Measurements from ENCODE around the gene NAT8. TPM values are rescaled to one million over a fixed set of nuclear protein-coding genes. Genes with fewer than 3 reads are reported as not detected.
"Not testable (repeated sequence)": the region's sequence is repeated elsewhere in the genome, so short reads cannot be mapped to it uniquely, and the experiment has no call there.

Gene NAT8
- total RNA-seq, 4 donors from 2014 or later, result not detected

DNA sequence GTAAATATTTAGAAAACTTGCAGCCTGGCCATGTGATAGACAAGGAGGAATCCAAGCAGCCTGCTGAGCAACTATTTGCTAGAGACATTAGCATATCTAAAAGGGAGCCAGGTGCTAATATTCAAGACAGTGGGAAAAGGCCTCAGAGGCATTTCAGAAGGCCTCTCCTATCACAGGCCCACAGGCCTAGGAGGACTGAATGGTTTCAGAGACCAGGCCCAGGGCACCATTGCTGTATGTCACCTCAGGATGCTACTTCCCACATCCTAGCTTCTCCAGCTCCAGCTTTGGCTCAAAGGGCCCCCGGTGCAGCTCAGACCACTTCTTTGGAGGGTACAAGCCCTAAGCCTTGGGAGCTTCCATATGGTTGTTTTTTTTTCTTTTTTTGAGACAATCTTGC, 3.8 kb downstream of the NAT8 start:
- ATAC-seq (ENCODE audit: low FRiP score) (no peak), DNase-seq (ENCODE audit: low spot score) (no peak)
- TF ChIP-seq, protein P1, sequence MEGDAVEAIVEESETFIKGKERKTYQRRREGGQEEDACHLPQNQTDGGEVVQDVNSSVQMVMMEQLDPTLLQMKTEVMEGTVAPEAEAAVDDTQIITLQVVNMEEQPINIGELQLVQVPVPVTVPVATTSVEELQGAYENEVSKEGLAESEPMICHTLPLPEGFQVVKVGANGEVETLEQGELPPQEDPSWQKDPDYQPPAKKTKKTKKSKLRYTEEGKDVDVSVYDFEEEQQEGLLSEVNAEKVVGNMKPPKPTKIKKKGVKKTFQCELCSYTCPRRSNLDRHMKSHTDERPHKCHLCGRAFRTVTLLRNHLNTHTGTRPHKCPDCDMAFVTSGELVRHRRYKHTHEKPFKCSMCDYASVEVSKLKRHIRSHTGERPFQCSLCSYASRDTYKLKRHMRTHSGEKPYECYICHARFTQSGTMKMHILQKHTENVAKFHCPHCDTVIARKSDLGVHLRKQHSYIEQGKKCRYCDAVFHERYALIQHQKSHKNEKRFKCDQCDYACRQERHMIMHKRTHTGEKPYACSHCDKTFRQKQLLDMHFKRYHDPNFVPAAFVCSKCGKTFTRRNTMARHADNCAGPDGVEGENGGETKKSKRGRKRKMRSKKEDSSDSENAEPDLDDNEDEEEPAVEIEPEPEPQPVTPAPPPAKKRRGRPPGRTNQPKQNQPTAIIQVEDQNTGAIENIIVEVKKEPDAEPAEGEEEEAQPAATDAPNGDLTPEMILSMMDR (IDR thresholded peaks at IDR 0.05), result no peak

DNA sequence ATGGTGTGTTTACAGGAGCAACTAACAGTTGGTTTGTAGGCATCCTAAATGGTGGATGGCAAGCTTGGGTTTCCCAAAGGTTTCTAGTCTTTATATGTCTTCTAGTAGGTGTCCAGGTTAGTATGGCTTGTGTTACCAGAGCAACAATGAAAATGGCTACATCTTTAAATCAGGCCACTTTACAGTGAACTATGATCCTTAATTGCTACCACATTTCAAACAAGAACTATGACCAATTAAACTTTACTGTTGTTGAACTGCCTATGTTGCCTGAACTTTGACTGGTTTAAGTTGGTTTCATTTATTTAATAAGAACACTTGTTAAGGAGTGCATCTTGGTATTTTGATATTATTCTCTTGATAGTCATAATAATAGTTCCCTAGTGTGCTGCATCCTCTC, 5.2 kb downstream of the NAT8 start:
- ATAC-seq (ENCODE audit: low FRiP score); DNase-seq (ENCODE audit: low spot score): not testable (repeated sequence)

DNA sequence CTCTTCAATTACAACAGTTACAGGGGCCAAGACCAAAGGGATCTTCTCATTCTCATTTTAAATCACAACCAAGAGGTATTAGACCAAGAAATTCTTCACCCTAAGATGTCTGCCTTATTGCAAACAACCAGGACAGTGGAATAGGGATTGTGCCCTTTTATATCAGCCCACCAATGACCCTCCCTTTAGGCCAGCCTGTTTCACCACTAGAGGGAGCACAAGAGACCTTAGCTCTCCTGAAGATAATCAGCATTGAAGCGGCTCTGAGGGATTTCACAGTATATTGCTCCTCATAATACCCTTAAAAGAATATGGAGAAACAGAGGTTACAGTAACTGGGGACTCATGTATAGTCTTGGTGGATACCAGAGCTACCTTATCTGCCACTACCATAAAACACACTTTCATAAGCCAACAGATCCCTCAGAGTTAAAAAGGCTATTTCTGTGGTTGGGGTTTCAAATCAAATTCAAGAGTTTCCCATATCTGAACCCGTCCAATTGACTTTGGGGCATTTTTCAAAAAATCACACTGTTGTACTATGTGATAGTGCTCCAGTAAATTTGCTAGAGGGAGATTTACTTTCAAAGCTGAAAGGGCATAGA, 11.5 kb downstream of the NAT8 start:
- not testable (repeated sequence) for ATAC-seq (ENCODE audit: low FRiP score); DNase-seq (ENCODE audit: low spot score)

- not testable (repeated sequence) for DNase-seq (ENCODE audit: low spot score); ATAC-seq (ENCODE audit: low FRiP score)
These were observed 13.7 kb downstream of the NAT8 start for GRCh38 chr2:73628493-73628892.

GRCh38 chr2:73626237-73626636, 16.0 kb downstream of the NAT8 start:
- ATAC-seq (ENCODE audit: low FRiP score); DNase-seq (ENCODE audit: low spot score): not testable (repeated sequence)

DNA sequence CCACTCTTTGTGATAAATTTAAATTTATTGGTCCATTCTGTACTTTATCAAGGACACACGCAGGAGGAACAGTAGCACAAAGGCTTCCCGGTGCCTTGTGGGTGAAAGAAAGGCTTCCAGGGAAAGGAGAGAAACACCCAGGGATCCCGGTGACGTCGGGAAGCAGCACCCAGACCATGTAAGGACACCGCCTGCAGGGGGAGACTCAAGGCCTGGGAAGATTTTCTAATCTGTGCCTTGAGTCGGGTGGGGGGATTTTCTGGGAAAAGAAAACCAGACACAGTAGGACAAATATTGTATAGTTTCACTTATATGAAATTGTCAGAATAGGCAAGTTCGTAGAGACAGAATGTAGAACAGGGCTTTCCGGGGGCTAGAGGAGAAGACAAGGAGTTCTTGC, 17.6 kb downstream of the NAT8 start:
- not testable (repeated sequence) for DNase-seq (ENCODE audit: low spot score); ATAC-seq (ENCODE audit: low FRiP score)

DNA sequence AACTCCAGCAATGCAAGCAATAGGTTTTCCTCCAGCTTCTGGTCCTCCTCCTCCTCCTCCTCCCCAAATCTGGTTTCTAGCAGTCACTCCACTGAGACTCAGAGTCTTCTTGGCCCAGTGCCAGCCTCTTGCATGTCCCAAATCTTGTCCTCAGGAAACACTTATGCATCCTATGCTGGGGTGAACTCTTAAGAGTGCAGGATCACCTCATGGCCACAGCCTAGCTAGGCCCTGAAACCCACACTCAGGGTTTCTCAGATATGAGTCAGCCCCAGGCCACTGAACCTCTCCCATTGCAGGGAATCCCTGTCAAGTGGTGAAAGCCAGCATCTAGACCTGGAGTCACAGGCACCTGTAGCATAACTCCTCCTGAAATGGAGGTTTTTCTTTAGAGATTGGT, 18.2 kb downstream of the NAT8 start:
- DNase-seq (ENCODE audit: low spot score); ATAC-seq (ENCODE audit: low FRiP score): not testable (repeated sequence)

GRCh38 chr2:73619925-73620324, 22.3 kb downstream of the NAT8 start:
- DNase-seq (ENCODE audit: low spot score); ATAC-seq (ENCODE audit: low FRiP score): not testable (repeated sequence)

DNA sequence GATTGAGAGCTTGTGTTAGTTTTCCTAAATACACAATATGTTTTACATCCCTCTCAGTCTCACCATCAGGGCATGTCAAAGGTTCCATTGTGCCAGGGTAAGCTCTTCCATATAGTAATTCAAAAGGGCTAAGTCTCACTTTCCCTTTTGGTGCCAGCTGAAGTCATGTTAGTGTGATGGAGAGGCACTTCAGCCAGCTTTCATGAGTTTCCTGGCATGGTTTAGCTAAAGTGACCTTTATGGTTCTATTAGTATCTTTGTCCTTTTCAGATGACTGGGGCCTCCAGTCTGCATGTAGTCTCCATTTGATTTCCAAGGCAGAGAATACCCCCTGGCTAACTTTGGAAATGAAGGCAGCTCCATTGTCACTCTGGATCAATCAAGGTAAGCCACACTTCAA, 27.2 kb downstream of the NAT8 start:
- DNase-seq (ENCODE audit: low spot score) (no peak), ATAC-seq (ENCODE audit: low FRiP score) (no peak)
- TF ChIP-seq, protein P1 (IDR thresholded peaks at IDR 0.05), result no peak

DNA sequence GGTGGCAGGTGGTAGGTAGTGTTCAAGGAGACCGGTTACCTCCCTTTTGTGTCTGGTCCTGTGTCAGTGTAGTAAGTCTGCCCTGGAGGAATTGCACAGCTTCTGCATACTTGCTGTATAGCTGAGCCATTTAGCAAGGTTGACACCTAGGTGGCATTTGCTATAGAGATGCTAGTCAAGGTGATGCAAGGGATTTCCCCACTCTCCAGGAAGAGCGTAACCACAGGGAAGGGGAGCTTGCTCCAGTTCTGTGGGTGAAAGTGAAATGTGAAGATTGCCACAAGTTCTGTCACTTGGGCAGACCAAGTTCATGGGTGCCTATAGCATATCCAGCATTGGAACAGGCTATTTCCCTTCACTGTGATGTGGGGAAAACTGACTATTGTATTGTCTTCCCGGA, 28.1 kb downstream of the NAT8 start:
- TF ChIP-seq, protein P1 (IDR thresholded peaks at IDR 0.05), result no peak
- ATAC-seq (ENCODE audit: low FRiP score), result no peak

GRCh38 chr2:73611867-73612266, 30.4 kb downstream of the NAT8 start:
- DNase-seq (ENCODE audit: low spot score), result no peak
- TF ChIP-seq, protein P1 (IDR thresholded peaks at IDR 0.05), result no peak
- no peak for ATAC-seq (ENCODE audit: low FRiP score)

More for the DNA sequence above, 28.1 kb downstream of the NAT8 start:
- DNase-seq (ENCODE audit: low spot score), result no peak

All from omental fat pad (tissue), 4 donors.